ENCODE results near the gene RAB42. TPM values are rescaled to one million over a fixed set of nuclear protein-coding genes. Genes with fewer than 3 reads are reported as not detected.
"Not testable (repeated sequence)": the region's sequence is repeated elsewhere in the genome, so short reads cannot be mapped to it uniquely, and the experiment has no call there.

The RAB42 gene, protein sequence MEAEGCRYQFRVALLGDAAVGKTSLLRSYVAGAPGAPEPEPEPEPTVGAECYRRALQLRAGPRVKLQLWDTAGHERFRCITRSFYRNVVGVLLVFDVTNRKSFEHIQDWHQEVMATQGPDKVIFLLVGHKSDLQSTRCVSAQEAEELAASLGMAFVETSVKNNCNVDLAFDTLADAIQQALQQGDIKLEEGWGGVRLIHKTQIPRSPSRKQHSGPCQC
- not detected for total RNA-seq

DNA sequence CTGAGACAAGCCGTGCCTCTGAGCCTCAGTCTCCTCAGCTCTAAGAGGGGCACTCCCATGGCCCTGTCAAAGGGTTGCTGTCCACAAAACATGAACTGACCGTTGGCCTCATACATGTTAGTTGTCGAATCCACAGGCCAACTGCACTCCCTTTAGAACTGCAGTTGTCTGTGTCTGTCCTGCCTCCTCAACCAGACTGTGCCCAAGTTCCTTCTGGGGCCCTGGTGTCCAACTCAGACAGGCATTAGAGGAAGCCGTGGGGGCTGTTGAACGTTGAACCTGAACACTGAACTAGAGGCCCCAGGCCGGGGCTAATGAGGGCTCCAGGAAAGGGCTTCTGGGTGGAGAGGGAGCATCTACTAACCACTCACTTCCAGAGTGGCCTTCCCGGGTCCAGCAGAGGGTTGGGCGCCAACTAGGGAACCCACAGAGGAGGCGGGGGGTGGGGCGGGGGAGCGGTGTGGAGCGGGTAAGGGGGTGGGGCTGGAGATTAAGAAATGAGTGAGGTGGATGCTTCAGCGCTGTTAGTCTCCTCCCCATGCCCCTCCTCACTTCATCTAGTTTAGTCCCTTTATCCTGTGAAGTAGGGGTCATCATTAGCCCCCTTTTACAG lies at the start of gene RAB42:
TSS of gene RAB42 (plus strand) at position 558 of the 613 bp plus-strand sequence. CDS start 247 bp downstream, outside the sequence.
- peak; percentile 65 for ATAC-seq (replicated peaks)
- Mint-ChIP-seq H3K4me1 (no peaks in the 10 kb centered on the region), H3K27me3 (peaks cover 4% of the 10 kb centered on the region), H3K27ac (no peak within 1 kb of the TSS), H3K4me3 (peak within 1 kb of the TSS; percentile 52), H3K36me3 (ENCODE audit: low read depth) (no peaks in the 10 kb centered on the region), H3K9me3 (no peaks in the 10 kb centered on the region)

DNA sequence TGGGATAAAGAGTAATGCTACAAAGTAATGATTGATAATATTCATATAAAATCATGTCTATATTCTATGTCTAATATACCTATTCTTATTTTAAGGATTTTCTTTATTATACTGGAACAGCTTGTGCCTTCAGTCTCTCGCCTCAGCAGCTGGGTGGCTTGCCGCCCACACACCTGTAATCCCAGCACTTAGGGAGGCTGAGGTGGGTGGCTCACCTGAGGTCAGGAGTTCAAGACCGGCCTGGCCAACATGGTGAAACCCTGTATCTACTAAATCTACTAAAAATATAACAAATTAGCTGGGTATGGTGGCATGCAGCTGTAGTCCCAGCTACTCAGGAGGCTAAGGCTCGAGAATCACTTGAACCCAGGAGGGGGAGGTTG lies 46.8 kb upstream of the RAB42 start:
- no peak for ATAC-seq (replicated peaks)
- Mint-ChIP-seq H3K4me3 (no peak overlapping the region), H3K9me3 (no peaks in the 10 kb centered on the region), H3K27me3 (no peaks in the 10 kb centered on the region), H3K27ac (no peak overlapping the region), H3K4me1 (no peaks in the 10 kb centered on the region), H3K36me3 (ENCODE audit: low read depth) (no peaks in the 10 kb centered on the region)

DNA sequence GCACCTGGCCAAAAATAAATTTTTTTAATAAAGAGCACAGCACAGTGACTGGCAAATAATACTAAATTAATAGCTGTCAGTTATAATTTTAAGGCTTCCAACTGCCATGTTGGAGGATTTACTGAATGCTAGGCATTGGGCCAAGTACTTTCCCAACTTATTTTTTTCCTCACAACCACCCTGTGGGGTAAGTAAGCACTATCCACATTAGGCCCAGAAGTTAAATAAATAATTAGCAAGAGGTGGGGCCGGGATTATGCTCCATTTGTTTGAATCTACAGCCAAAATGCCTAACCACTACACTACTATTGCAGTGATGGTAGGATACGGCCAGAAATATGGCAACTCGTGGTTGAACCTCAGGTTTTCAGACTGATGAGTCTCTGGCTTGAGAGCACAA lies 43.7 kb upstream of the RAB42 start:
- peaks cover 10% of the 10 kb centered on the region for H3K36me3 Mint-ChIP-seq (ENCODE audit: low read depth)
- no peak overlapping the region for H3K27ac Mint-ChIP-seq
- no peaks in the 10 kb centered on the region for H3K9me3 Mint-ChIP-seq
- no peak for ATAC-seq (replicated peaks)
- H3K4me3 Mint-ChIP-seq = no peak overlapping the region
- H3K4me1 Mint-ChIP-seq = no peaks in the 10 kb centered on the region
- H3K27me3 Mint-ChIP-seq = no peaks in the 10 kb centered on the region

DNA sequence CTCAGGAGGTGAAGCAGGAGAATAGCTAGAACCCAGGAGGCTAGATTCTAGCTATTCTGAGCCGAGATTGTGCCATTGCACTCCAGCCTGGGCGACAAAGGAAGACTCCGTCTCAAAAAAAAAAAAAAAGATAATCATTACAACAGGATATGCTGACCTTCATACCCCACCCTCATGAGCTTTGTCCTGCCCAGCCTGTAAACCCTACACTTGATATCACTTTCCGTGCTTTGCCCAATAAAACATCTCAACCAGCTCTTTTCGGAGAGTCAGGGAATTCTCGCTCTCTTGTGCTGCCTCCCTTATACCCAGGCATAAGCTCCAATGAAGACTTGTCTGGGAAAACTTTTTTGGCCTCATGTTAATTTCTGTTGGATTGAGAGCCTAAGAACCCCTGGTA lies 40.7 kb upstream of the RAB42 start:
- H3K36me3 Mint-ChIP-seq (ENCODE audit: low read depth) = peaks cover 40% of the 10 kb centered on the region
- H3K27me3 Mint-ChIP-seq = no peaks in the 10 kb centered on the region
- no peak overlapping the region for H3K27ac Mint-ChIP-seq
- H3K4me3 Mint-ChIP-seq = peak overlapping the region; percentile 89
- H3K9me3 Mint-ChIP-seq = no peaks in the 10 kb centered on the region
- no peak for ATAC-seq (replicated peaks)
- H3K4me1 Mint-ChIP-seq = no peaks in the 10 kb centered on the region

DNA sequence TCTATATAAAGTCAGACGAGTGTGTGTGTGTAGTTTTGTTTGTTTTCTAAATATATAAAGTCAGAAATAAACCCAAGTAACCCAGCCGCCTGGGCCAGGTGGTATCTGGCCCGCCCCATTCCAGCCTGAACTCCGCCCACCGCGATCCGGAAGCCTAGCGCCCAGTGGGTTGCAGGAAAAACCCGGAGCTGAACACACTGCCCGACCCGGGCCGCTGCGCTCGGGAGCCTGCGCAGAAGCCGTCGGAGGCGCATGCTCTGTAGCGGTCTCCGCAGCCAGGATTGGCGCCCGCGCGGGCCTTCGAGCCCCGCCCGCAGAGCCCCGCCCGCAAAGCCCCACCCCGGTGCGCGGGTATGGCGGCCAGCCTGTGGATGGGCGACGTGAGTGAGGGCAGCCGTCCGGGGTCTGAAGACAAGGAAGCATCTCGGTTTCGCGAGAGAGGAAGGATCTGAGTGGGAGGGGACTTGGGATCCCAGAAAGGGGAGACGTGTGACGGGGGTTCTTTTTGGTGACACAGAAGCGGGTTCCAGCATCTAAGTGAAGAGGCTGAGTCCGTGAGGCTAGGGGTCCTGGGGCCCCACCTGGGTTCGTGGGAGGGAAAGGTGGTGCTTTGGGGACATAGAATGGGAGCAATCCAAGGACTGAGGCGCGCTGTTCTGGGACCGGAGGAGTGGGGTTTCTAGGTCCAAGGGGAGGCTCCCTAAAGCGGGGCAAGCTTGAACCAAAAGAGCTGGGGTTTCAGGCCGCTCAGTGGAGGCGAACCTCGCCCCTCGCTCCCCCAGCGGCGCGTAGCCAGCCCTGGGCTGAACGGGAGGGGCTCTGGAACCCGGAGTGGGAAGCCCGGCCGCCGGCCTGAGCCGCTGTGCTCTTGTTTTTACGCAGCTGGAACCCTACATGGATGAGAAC lies 39.1 kb upstream of the RAB42 start, which contains the start of gene TRNAU1AP:
TSS of gene TRNAU1AP (plus strand) at position 328 of the 906 bp plus-strand sequence. CDS start at position 354, 26 bp downstream.
- Mint-ChIP-seq H3K27me3 (no peaks in the 10 kb centered on the region), H3K36me3 (ENCODE audit: low read depth) (peaks cover 57% of the 10 kb centered on the region), H3K9me3 (no peaks in the 10 kb centered on the region), H3K27ac (peak within 1 kb of the TSS; percentile 92), H3K4me1 (no peaks in the 10 kb centered on the region), H3K4me3 (peak within 1 kb of the TSS; percentile 89)
- peak; percentile 90 for ATAC-seq (replicated peaks)

DNA sequence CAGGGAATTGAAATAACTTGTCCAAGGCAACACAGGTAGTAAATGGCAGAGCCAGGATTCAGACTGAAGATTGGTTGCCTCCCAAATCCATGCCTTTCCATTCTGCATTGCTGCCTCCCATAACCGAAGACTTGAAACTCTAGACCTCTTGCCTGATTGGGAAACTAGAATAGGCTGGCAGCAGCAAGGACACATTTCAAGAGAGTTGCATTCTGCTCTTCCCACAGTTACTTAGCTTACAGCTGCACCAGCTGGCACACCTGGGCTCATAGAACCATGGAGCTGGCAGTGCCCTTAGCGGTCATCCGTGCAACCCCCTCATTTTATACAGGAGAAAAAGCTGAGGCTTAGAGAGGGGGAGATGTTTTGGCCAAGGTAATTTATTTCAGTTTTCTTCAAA lies 31.2 kb upstream of the RAB42 start:
- Mint-ChIP-seq H3K36me3 (ENCODE audit: low read depth) (peaks cover 100% of the 10 kb centered on the region), H3K4me3 (no peak overlapping the region)

DNA sequence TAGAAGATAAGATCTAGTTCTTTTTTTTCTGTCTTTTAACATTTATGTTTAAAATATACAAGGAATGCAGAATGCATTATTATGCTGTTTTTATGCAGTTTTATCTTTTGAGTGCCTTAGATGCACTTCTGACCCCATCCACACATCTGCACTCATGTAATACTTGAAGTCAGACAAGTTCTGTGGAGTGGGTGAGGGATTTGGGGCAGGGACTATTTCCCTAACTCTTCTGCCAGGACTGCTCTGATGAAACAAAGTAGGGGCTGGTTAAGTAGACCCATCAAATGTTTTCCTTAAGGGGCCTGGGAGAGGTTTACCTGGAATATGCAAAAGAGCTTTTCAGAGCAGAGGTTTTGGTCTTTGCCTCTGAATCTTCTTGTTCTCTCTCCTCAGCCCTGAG lies 27.8 kb upstream of the RAB42 start:
- H3K4me3 Mint-ChIP-seq = no peak overlapping the region
- H3K4me1 Mint-ChIP-seq = no peaks in the 10 kb centered on the region

More for the DNA sequence above, 31.2 kb upstream of the RAB42 start:
- Mint-ChIP-seq H3K9me3 (no peaks in the 10 kb centered on the region), H3K27ac (no peak overlapping the region), H3K27me3 (no peaks in the 10 kb centered on the region), H3K4me1 (no peaks in the 10 kb centered on the region)
- ATAC-seq (replicated peaks) = no peak

DNA sequence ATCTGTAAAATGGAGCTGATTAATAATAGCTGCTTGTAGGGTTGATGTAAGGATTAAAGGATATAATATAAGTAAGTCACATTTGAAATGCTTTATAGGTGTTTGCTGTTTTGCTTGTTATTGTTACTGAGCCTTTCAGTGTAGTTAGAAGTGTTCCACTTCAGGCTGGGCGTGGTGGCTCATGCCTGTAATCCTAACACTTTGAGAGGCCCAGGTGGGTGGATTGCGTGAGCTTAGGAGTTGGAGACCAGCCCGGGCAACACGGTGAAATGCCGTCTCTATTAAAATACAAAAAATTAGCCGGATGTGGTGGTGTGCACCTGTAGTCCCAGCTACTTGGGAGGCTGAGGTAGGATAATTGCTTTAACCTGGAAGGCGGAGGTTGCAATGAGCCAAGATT lies 27.0 kb upstream of the RAB42 start:
- H3K4me3 Mint-ChIP-seq = no peak overlapping the region
- H3K4me1 Mint-ChIP-seq = no peaks in the 10 kb centered on the region
- no peak overlapping the region for H3K27ac Mint-ChIP-seq
- no peaks in the 10 kb centered on the region for H3K9me3 Mint-ChIP-seq
- no peaks in the 10 kb centered on the region for H3K27me3 Mint-ChIP-seq
- H3K36me3 Mint-ChIP-seq (ENCODE audit: low read depth) = peaks cover 99% of the 10 kb centered on the region
- no peak for ATAC-seq (replicated peaks)

More for the DNA sequence above, 27.8 kb upstream of the RAB42 start:
- no peak for ATAC-seq (replicated peaks)
- Mint-ChIP-seq H3K27me3 (no peaks in the 10 kb centered on the region), H3K9me3 (no peaks in the 10 kb centered on the region), H3K27ac (no peak overlapping the region), H3K36me3 (ENCODE audit: low read depth) (peaks cover 100% of the 10 kb centered on the region)

DNA sequence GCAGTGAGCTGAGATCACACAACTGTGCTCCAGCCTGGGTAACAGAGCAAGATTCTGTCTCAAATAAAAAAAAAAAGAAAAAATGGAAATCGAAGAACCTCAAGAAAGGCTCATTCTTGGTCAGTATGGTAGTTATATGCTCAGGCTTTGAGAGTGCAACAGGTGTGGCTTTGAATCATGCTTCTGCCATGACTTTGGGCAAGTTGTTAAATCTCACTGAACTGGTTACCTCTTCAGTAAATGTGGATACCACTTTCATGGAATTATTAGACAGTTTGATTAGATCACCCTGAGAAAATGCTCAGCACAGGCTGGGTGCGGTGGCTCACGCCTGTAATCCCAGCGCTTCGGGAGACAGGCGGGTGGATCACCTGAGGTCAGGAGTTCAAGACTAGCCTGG lies 26.3 kb upstream of the RAB42 start:
- no peaks in the 10 kb centered on the region for H3K4me1 Mint-ChIP-seq
- peaks cover 99% of the 10 kb centered on the region for H3K36me3 Mint-ChIP-seq (ENCODE audit: low read depth)
- H3K4me3 Mint-ChIP-seq = no peak overlapping the region
- H3K9me3 Mint-ChIP-seq = no peaks in the 10 kb centered on the region
- H3K27me3 Mint-ChIP-seq = no peaks in the 10 kb centered on the region
- ATAC-seq (replicated peaks) = no peak
- H3K27ac Mint-ChIP-seq = no peak overlapping the region

DNA sequence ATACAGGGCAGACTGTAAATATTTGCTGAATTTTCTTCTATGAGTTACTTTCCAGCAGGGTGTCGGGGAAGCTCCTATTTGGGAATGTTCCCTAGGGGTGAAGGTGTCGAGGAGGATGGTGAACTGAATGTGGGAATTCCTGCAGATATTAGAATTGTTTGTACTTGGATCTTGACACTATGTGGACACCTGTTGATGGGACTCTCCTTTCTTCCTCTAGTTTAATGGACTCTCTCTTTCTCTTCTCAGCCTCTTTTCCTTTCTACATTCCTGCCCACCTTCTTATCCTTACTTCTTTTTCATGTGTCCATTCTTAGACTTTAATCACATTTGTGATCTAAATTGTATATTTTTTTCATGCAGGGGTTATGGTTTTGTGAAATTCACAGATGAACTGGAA lies 25.1 kb upstream of the RAB42 start:
- H3K4me3 Mint-ChIP-seq = no peak overlapping the region
- peaks cover 99% of the 10 kb centered on the region for H3K36me3 Mint-ChIP-seq (ENCODE audit: low read depth)

DNA sequence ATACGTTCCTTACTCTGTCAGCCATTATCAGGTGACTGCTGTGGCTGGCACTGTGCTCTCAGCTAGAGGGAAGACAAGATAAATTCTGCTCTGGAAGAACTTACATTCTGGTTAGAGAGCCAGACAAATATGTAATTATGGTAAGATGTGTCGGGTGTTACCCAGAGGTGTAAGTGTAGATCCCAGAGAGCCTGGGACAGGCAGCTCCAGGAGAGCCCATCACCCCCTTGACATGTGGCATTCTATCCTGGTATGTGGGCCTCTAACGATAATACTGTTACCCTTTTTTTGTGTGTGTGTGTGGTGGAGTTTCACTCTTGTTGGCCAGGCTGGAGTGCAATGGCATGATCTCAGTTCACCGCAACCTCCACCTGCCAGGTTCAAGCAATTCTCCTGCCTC lies 20.2 kb upstream of the RAB42 start:
- Mint-ChIP-seq H3K36me3 (ENCODE audit: low read depth) (peaks cover 88% of the 10 kb centered on the region), H3K27ac (no peak overlapping the region), H3K4me3 (no peak overlapping the region), H3K27me3 (no peaks in the 10 kb centered on the region), H3K9me3 (no peaks in the 10 kb centered on the region), H3K4me1 (no peaks in the 10 kb centered on the region)
- ATAC-seq (replicated peaks) = no peak

More for the DNA sequence above, 25.1 kb upstream of the RAB42 start:
- ATAC-seq (replicated peaks) = no peak
- no peaks in the 10 kb centered on the region for H3K27me3 Mint-ChIP-seq
- no peaks in the 10 kb centered on the region for H3K9me3 Mint-ChIP-seq
- H3K27ac Mint-ChIP-seq = no peak overlapping the region
- H3K4me1 Mint-ChIP-seq = no peaks in the 10 kb centered on the region

DNA sequence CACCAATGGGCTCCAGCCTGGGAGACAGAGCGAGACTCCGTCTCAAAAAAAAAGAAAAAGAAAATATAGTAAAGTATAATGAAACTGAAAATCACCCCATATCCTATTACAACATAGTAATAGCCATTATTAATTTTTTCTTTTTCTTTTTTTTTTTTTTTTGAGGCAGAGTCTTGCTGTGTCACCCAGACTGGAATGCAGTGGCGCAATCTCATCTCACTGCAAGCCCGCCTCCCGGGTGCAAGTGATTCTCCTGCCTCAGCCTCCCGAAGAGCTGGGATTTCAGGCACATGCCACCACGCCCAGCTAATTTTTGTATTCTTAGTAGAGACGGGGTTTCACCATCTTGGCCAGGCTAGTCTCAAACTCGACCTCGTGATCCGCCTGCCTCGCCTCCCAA lies 19.2 kb upstream of the RAB42 start:
- not testable (repeated sequence) for H3K27ac Mint-ChIP-seq; ATAC-seq (replicated peaks); H3K4me1 Mint-ChIP-seq; H3K9me3 Mint-ChIP-seq; H3K27me3 Mint-ChIP-seq; H3K4me3 Mint-ChIP-seq
- peaks cover 88% of the 10 kb centered on the region for H3K36me3 Mint-ChIP-seq (ENCODE audit: low read depth)

DNA sequence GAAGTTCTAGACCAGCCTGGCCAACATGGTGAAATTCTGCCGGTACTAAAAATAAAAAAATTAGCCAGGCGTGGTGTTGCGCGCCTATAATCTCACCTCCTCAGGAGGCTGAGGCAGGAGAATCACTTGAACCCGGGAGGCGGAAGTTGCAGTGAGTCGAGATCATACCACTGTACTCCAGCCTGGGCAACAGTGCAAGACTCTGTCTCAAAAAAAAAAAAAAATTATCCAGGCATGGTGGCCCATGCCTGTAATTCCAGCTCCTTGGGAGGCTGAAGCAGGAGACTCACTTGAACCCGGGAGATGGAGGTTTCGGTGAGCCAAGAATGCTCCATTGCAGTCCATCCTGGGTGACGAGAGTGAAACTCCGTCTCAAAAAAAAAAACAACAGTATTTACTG lies 18.5 kb upstream of the RAB42 start:
- H3K36me3 Mint-ChIP-seq (ENCODE audit: low read depth) = peaks cover 88% of the 10 kb centered on the region
- H3K4me3 Mint-ChIP-seq = no peak overlapping the region
- H3K27ac Mint-ChIP-seq = no peak overlapping the region
- no peaks in the 10 kb centered on the region for H3K27me3 Mint-ChIP-seq
- H3K9me3 Mint-ChIP-seq = no peaks in the 10 kb centered on the region
- peaks cover 7% of the 10 kb centered on the region for H3K4me1 Mint-ChIP-seq
- no peak for ATAC-seq (replicated peaks)

DNA sequence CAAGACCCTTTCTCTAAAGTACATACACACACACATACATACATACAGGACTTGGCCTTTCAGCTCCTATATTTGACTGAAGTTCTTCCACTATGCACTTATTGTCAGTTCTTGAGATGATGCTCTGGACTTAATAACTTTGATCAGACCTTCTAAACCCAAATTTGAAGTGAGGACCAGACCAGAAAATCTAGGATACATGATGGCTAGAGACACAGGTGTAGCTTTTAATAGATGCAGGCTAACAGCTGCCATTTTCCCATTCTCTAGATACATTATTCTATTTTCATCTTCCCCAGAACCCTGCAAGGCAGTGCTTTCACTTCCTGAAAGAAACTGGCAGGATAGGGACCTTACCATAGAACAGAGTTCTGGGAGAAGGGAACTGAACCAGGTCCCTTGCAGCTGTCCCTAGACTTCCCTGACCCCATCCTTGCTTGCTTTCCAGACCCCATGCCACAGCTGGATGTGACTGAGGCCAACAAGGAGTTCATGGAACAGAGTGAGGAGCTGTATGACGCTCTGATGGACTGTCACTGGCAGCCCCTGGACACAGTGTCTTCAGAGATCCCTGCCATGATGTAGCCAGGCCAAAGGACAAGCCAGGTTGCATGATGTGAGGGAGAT lies 14.9 kb upstream of the RAB42 start:
- Mint-ChIP-seq H3K4me3 (peak overlapping the region; percentile 21), H3K36me3 (ENCODE audit: low read depth) (peaks cover 87% of the 10 kb centered on the region)

More for the DNA sequence above, 14.9 kb upstream of the RAB42 start:
- peaks cover 25% of the 10 kb centered on the region for H3K4me1 Mint-ChIP-seq
- no peaks in the 10 kb centered on the region for H3K27me3 Mint-ChIP-seq
- ATAC-seq (replicated peaks) = no peak
- no peaks in the 10 kb centered on the region for H3K9me3 Mint-ChIP-seq
- peak overlapping the region; percentile 41 for H3K27ac Mint-ChIP-seq

All from activated T-helper 17 cell treated with anti-CD3 and anti-CD28 coated beads, Interleukin-2, amount 50 U/mL, for 72 hours (primary cell).